ENCODE results near the gene HECW1.
"Not testable (repeated sequence)": the region's sequence is repeated elsewhere in the genome, so short reads cannot be mapped to it uniquely, and the experiment has no call there.

HECW1 gene

GRCh38 chr7:43583424-43584194 is 471.2 kb downstream of the HECW1 start (continued):
- TF ChIP-seq ZNF324 (tag by site-specific recombination; IDR thresholded peaks at IDR 0.05) (0 out of 2 replicates have a peak, but pooled peaks have one; percentile 19), KLF16 (tag by site-specific recombination; IDR thresholded peaks at IDR 0.05) (peak; percentile 17; the same call in 1 of the 2 replicates), ZNF624 (tag by site-specific recombination; IDR thresholded peaks at IDR 0.05) (no peak), ZNF600 (tag by site-specific recombination; IDR thresholded peaks at IDR 0.05) (peak; percentile 83), ZNF157 (tag by site-specific recombination; IDR thresholded peaks at IDR 0.05) (no peak), ZNF146 (tag by site-specific recombination; IDR thresholded peaks at IDR 0.05) (no peak), ZNF24 (tag by site-specific recombination; IDR thresholded peaks at IDR 0.05) (no peak), ZNF2 (tag by site-specific recombination; IDR thresholded peaks at IDR 0.05) (no peak), ZNF148 (tag by site-specific recombination; IDR thresholded peaks at IDR 0.05; ENCODE audit: borderline replicate concordance) (no peak), ZBTB8A (tag by site-specific recombination; IDR thresholded peaks at IDR 0.05) (peak; percentile 68), MYNN (tag by site-specific recombination; IDR thresholded peaks at IDR 0.05; ENCODE audit: borderline replicate concordance) (no peak), TRIM28 (IDR thresholded peaks at IDR 0.05; ENCODE audit: borderline replicate concordance, low read length) (no peak), ZSCAN5A (tag by site-specific recombination; IDR thresholded peaks at IDR 0.05) (no peak), ZNF391 (tag by site-specific recombination; IDR thresholded peaks at IDR 0.05; ENCODE audit: borderline replicate concordance, low read depth) (no peak), ZNF211 (tag by site-specific recombination; IDR thresholded peaks at IDR 0.05; ENCODE audit: low read depth) (no peak)
- TF ChIP-seq, protein P1, sequence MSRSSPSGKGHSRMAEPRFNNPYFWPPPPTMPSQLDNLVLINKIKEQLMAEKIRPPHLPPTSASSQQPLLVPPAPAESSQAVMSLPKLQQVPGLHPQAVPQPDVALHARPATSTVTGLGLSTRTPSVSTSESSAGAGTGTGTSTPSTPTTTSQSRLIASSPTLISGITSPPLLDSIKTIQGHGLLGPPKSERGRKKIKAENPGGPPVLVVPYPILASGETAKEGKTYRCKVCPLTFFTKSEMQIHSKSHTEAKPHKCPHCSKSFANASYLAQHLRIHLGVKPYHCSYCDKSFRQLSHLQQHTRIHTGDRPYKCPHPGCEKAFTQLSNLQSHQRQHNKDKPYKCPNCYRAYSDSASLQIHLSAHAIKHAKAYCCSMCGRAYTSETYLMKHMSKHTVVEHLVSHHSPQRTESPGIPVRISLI (tag by site-specific recombination; IDR thresholded peaks at IDR 0.05) = no peak

GRCh38 chr7:43584195-43584586 is 471.7 kb downstream of the HECW1 start:
- Histone ChIP-seq H3K36me3 (ENCODE audit: control insufficient read depth in 2 of 2, insufficient read depth in 1 of 2, low read length in 2 of 2) (no peaks in the 10 kb centered on the region), H3K9me3 (ENCODE audit: control insufficient read depth, insufficient read depth, low read depth, low read length) (no peaks in the 10 kb centered on the region), H3K4me1 (ENCODE audit: control insufficient read depth, insufficient read depth, low read length) (peaks cover 27% of the 10 kb centered on the region), H3K27ac (ENCODE audit: extremely low read depth, low read depth, low read length) (no peak overlapping the region; the same call in 1 of the 2 replicates), H3K4me3 (ENCODE audit: low read depth, low read length) (peak overlapping the region; percentile 82)
- POLR2A ChIA-PET = interaction anchor here (0.5 to 3.6 kb wide), 5 partner anchors 13 to 180 kb away, joined by 3 to 62 read pairs (median 4); no protein-coding TSS in a partner anchor
- CTCF ChIA-PET = interaction anchor here (0.9 to 1.2 kb wide), 2 partner anchors 109 to 131 kb away, joined by 4 to 6 read pairs; no protein-coding TSS in a partner anchor
- no peak for TF ChIP-seq ZNF280C (tag by site-specific recombination; IDR thresholded peaks at IDR 0.05)
- no peak for TF ChIP-seq SCRT1 (tag by site-specific recombination; IDR thresholded peaks at IDR 0.05; ENCODE audit: borderline replicate concordance)
- TF ChIP-seq, protein P2, sequence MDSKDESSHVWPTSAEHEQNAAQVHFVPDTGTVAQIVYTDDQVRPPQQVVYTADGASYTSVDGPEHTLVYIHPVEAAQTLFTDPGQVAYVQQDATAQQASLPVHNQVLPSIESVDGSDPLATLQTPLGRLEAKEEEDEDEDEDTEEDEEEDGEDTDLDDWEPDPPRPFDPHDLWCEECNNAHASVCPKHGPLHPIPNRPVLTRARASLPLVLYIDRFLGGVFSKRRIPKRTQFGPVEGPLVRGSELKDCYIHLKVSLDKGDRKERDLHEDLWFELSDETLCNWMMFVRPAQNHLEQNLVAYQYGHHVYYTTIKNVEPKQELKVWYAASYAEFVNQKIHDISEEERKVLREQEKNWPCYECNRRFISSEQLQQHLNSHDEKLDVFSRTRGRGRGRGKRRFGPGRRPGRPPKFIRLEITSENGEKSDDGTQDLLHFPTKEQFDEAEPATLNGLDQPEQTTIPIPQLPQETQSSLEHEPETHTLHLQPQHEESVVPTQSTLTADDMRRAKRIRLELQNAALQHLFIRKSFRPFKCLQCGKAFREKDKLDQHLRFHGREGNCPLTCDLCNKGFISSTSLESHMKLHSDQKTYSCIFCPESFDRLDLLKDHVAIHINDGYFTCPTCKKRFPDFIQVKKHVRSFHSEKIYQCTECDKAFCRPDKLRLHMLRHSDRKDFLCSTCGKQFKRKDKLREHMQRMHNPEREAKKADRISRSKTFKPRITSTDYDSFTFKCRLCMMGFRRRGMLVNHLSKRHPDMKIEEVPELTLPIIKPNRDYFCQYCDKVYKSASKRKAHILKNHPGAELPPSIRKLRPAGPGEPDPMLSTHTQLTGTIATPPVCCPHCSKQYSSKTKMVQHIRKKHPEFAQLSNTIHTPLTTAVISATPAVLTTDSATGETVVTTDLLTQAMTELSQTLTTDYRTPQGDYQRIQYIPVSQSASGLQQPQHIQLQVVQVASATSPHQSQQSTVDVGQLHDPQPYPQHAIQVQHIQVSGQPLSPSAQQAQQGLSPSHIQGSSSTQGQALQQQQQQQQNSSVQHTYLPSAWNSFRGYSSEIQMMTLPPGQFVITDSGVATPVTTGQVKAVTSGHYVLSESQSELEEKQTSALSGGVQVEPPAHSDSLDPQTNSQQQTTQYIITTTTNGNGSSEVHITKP (tag by site-specific recombination; IDR thresholded peaks at IDR 0.05) = peak; percentile 58
- TF ChIP-seq ZNF341 (tag by site-specific recombination; IDR thresholded peaks at IDR 0.05; ENCODE audit: low read depth) = peak; percentile 84

GRCh38 chr7:43584733-43585132 is 472.3 kb downstream of the HECW1 start:
- H3K4me3 ChIP-seq (ENCODE audit: low read depth, low read length) = peak overlapping the region; percentile 82
- POLR2A ChIA-PET = interaction anchor here (0.7 to 3.6 kb wide), 3 partner anchors 109 to 456 kb away, joined by 3 to 62 read pairs (median 8); no protein-coding TSS in a partner anchor
- not testable (repeated sequence) for H3K27ac ChIP-seq (ENCODE audit: extremely low read depth, low read depth, low read length)

More at GRCh38 chr7:43584733-43585132, 472.3 kb downstream of the HECW1 start:
- H3K36me3 ChIP-seq (ENCODE audit: control insufficient read depth in 2 of 2, insufficient read depth in 1 of 2, low read length in 2 of 2); H3K9me3 ChIP-seq (ENCODE audit: control insufficient read depth, insufficient read depth, low read depth, low read length): not testable (repeated sequence)
- CTCF ChIA-PET = interaction anchor here (0.6 to 1.2 kb wide), 3 partner anchors 109 to 130 kb away, joined by 4 to 6 read pairs (median 4); no protein-coding TSS in a partner anchor
- peaks cover 29% of the 10 kb centered on the region for H3K4me1 ChIP-seq (ENCODE audit: control insufficient read depth, insufficient read depth, low read length)
